Astrocyte (in vitro differentiated cells and primary cell): ENCODE measurements around the gene ALOXE3. TPM values are rescaled to one million over a fixed set of nuclear protein-coding genes. Genes with fewer than 3 reads are reported as not detected.

Experiments
- DNase-seq: peaks from one replicate; pipeline ENCODE4 v3.0.0-alpha.2; 2010; ENCODE audit warnings: low read depth
- FAIRE-seq: peaks from 2 replicates; lab custom pipeline; 2011; peaks lifted over from hg19 to GRCh38; lab: Jason Lieb, UNC
- H2AFZ ChIP-seq: 2 replicates; pipeline ENCODE4 v1.6.0; 2012; ENCODE audit warnings: low read depth, low read length, inconsistent platforms
- H3K27ac ChIP-seq: 2 replicates; pipeline ENCODE4 v1.5.1; 2011; ENCODE audit warnings: low read depth, low read length, inconsistent platforms
- H3K27me3 ChIP-seq: 2 replicates; pipeline ENCODE4 v1.6.0; 2011; ENCODE audit warnings: low read length, inconsistent platforms; ENCODE audit not compliant: insufficient read depth
- H3K36me3 ChIP-seq: 2 replicates; pipeline ENCODE4 v1.5.1; 2011; ENCODE audit warnings: low read length, inconsistent platforms; ENCODE audit not compliant: insufficient read depth
- H3K4me1 ChIP-seq: 2 replicates; pipeline ENCODE4 v1.5.1; 2011; ENCODE audit warnings: low read length, inconsistent platforms; ENCODE audit not compliant: insufficient read depth
- H3K4me2 ChIP-seq: 2 replicates; pipeline ENCODE4 v1.6.0; 2012; ENCODE audit warnings: low read length, inconsistent platforms
- H3K4me3 ChIP-seq: 2 replicates; pipeline ENCODE4 v1.5.1; 2011; ENCODE audit warnings: low read depth, mild to moderate bottlenecking, low read length, inconsistent platforms; ENCODE audit not compliant: insufficient read depth
- H3K79me2 ChIP-seq: 2 replicates; pipeline ENCODE4 v1.6.0; 2012; ENCODE audit warnings: mild to moderate bottlenecking, low read length, inconsistent platforms; ENCODE audit not compliant: insufficient read depth
- H3K9ac ChIP-seq: 2 replicates; pipeline ENCODE4 v1.6.0; 2012; ENCODE audit warnings: mild to moderate bottlenecking, low read length, inconsistent platforms
- H3K9me3 ChIP-seq: 2 replicates; pipeline ENCODE4 v1.5.1; 2012; ENCODE audit warnings: low read depth, mild to moderate bottlenecking, low read length, inconsistent platforms; ENCODE audit not compliant: insufficient read depth
- H4K20me1 ChIP-seq: 2 replicates; pipeline ENCODE4 v1.6.0; 2012; ENCODE audit warnings: low read length, inconsistent platforms; ENCODE audit not compliant: insufficient read depth
- H3K27ac Mint-ChIP-seq: one replicate; pipeline ENCODE4 v1.8.0; 2021; ENCODE audit warnings: mild to moderate bottlenecking, mixed read lengths; ENCODE audit not compliant: unreplicated experiment
- H3K27me3 Mint-ChIP-seq: one replicate; pipeline ENCODE4 v1.8.0; 2021; ENCODE audit warnings: low read depth, mixed read lengths; ENCODE audit not compliant: unreplicated experiment
- H3K36me3 Mint-ChIP-seq: one replicate; pipeline ENCODE4 v1.8.0; 2021; ENCODE audit warnings: low read depth, mixed read lengths; ENCODE audit not compliant: unreplicated experiment
- H3K4me1 Mint-ChIP-seq: one replicate; pipeline ENCODE4 v1.8.0; 2021; ENCODE audit warnings: low read depth, mixed read lengths; ENCODE audit not compliant: unreplicated experiment
- H3K4me3 Mint-ChIP-seq: one replicate; pipeline ENCODE4 v1.8.0; 2021; ENCODE audit warnings: mild to moderate bottlenecking, moderate library complexity, mixed read lengths; ENCODE audit not compliant: unreplicated experiment
- H3K9me3 Mint-ChIP-seq: one replicate; pipeline ENCODE4 v1.8.0; 2021; ENCODE audit warnings: mild to moderate bottlenecking, mixed read lengths; ENCODE audit not compliant: unreplicated experiment
- EZH2 ChIP-seq: IDR thresholded peaks from 2 replicates; pipeline ENCODE4 v1.6.1; 2012; ENCODE audit warnings: mild to moderate bottlenecking, low read length, inconsistent platforms; ENCODE audit not compliant: insufficient read depth
- total RNA-seq: library from RNA; stranded (reverse); gene quantifications from 2 replicates; pipeline ENCODE4 v1.2.1, GENCODE V29; 2021
- TF ChIP-seq, protein P1 (sequence below): IDR thresholded peaks from 2 replicates; pipeline ENCODE4 v1.5.1; 2011; ENCODE audit warnings: low read depth, mild to moderate bottlenecking, inconsistent platforms, low read length, moderate library complexity; ENCODE audit not compliant: insufficient read depth

ALOXE3 gene
- total RNA-seq, 1 donor from 2014 or later: 0.82 TPM

- Mint-ChIP-seq H3K9me3 (peaks cover 2% of the 10 kb centered on the region), H3K4me1 (no peaks in the 10 kb centered on the region), H3K4me3 (no peak overlapping the region), H3K36me3 (peaks cover 39% of the 10 kb centered on the region), H3K27me3 (no peaks in the 10 kb centered on the region), H3K27ac (no peak overlapping the region)
- Histone ChIP-seq H4K20me1 (peaks cover 4% of the 10 kb centered on the region), H3K36me3 (peaks cover 3% of the 10 kb centered on the region), H3K27ac (no peak overlapping the region), H3K9me3 (no peaks in the 10 kb centered on the region), H3K9ac (no peak overlapping the region), H3K4me1 (no peaks in the 10 kb centered on the region), H3K79me2 (no peaks in the 10 kb centered on the region), H3K4me2 (no peak overlapping the region), H3K27me3 (no peaks in the 10 kb centered on the region), H2AFZ (no peak overlapping the region), H3K4me3 (no peak overlapping the region)
- no peak for TF ChIP-seq EZH2
- TF ChIP-seq, protein P1, sequence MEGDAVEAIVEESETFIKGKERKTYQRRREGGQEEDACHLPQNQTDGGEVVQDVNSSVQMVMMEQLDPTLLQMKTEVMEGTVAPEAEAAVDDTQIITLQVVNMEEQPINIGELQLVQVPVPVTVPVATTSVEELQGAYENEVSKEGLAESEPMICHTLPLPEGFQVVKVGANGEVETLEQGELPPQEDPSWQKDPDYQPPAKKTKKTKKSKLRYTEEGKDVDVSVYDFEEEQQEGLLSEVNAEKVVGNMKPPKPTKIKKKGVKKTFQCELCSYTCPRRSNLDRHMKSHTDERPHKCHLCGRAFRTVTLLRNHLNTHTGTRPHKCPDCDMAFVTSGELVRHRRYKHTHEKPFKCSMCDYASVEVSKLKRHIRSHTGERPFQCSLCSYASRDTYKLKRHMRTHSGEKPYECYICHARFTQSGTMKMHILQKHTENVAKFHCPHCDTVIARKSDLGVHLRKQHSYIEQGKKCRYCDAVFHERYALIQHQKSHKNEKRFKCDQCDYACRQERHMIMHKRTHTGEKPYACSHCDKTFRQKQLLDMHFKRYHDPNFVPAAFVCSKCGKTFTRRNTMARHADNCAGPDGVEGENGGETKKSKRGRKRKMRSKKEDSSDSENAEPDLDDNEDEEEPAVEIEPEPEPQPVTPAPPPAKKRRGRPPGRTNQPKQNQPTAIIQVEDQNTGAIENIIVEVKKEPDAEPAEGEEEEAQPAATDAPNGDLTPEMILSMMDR: no peak
- FAIRE-seq (no peak), DNase-seq (no peak)
Measured at GRCh38 chr17:8144401-8145231, 26.3 kb upstream of the ALOXE3 start.

GRCh38 chr17:8143581-8144400, 25.5 kb upstream of the ALOXE3 start:
- Histone ChIP-seq H3K4me1 (peaks cover 6% of the 10 kb centered on the region), H2AFZ (no peak overlapping the region), H3K4me2 (no peak overlapping the region), H3K27me3 (no peaks in the 10 kb centered on the region), H3K36me3 (peaks cover 3% of the 10 kb centered on the region), H3K9me3 (no peaks in the 10 kb centered on the region), H4K20me1 (peaks cover 4% of the 10 kb centered on the region), H3K79me2 (no peaks in the 10 kb centered on the region), H3K27ac (no peak overlapping the region), H3K9ac (no peak overlapping the region), H3K4me3 (no peak overlapping the region)
- TF ChIP-seq, protein P1: no peak
- no peak for TF ChIP-seq EZH2
- H3K36me3 Mint-ChIP-seq: peaks cover 39% of the 10 kb centered on the region
- no peak for FAIRE-seq
- no peak for DNase-seq
- no peaks in the 10 kb centered on the region for H3K27me3 Mint-ChIP-seq
- H3K4me1 Mint-ChIP-seq: no peaks in the 10 kb centered on the region
- no peak overlapping the region for H3K4me3 Mint-ChIP-seq
- no peak overlapping the region for H3K27ac Mint-ChIP-seq
- H3K9me3 Mint-ChIP-seq: peaks cover 2% of the 10 kb centered on the region
